ENCODE results near the gene TMUB2.

GRCh38 chr17:44210342-44211192, 23.8 kb downstream of the TMUB2 start:
- TF ChIP-seq CTCF (IDR thresholded peaks at IDR 0.05 in 8 of 11, conservative IDR thresholded peaks at IDR 0.05 in 3 of 11) (peak; percentile 98 to 100 (median 99)), POLR2A (IDR thresholded peaks at IDR 0.05) (no peak)

All from spleen (tissue), 7 donors.